Fibroblast of lung (primary cell): ENCODE results near the gene PLEKHB2.

Experiments
- CTCF ChIP-seq, 2 donors: IDR thresholded peaks in 1 of 2; conservative IDR thresholded peaks in 1 of 2; 1 replicate in 1 of 2; 2 replicates in 1 of 2; pipeline ENCODE4 v1.5.1; 2011 to 2012; ENCODE audit warnings: low read length in 2 of 2, control low read depth in 1 of 2, inconsistent platforms in 1 of 2, low read depth in 1 of 2, mild to moderate bottlenecking in 1 of 2
- EZH2 ChIP-seq: IDR thresholded peaks from 2 replicates; pipeline ENCODE4 v1.5.1; 2012; ENCODE audit warnings: low read length, control low read depth, mild to moderate bottlenecking; ENCODE audit errors: missing control alignments

GRCh38 chr2:131103165-131103564 is 2.0 kb upstream of the PLEKHB2 start:
- TF ChIP-seq CTCF (conservative IDR thresholded peaks at IDR 0.05 in 1 of 2, IDR thresholded peaks at IDR 0.05 in 1 of 2; ENCODE audit: low read depth in 1 of 2, low read length in 2 of 2) (no peak), EZH2 (no peak)
